Fibroblast of lung (primary cell): ENCODE measurements around the gene MBOAT2.

ENCODE experiments used
- CTCF ChIP-seq, 2 donors: IDR thresholded peaks in 1 of 2; conservative IDR thresholded peaks in 1 of 2; 1 replicate in 1 of 2; 2 replicates in 1 of 2; pipeline ENCODE4 v1.5.1; 2011 to 2012; ENCODE audit warnings: low read length in 2 of 2, control low read depth in 1 of 2, inconsistent platforms in 1 of 2, low read depth in 1 of 2, mild to moderate bottlenecking in 1 of 2
- EZH2 ChIP-seq: IDR thresholded peaks from 2 replicates; pipeline ENCODE4 v1.5.1; 2012; ENCODE audit warnings: low read length, control low read depth, mild to moderate bottlenecking; ENCODE audit errors: missing control alignments

GRCh38 chr2:8923183-8923582 lies 80.3 kb downstream of the MBOAT2 start:
- TF ChIP-seq EZH2: no peak
- TF ChIP-seq CTCF (conservative IDR thresholded peaks at IDR 0.05 in 1 of 2, IDR thresholded peaks at IDR 0.05 in 1 of 2; ENCODE audit: low read depth in 1 of 2, low read length in 2 of 2): no peak
